Mucosa of gallbladder (tissue), 1 donor: ENCODE data around the gene RFPL1. TPM values are rescaled to one million over a fixed set of nuclear protein-coding genes. Genes with fewer than 3 reads are reported as not detected.
"Not testable (repeated sequence)": the region's sequence is repeated elsewhere in the genome, so short reads cannot be mapped to it uniquely, and the experiment has no call there.

Experiments used
- DNase-seq: peaks from one replicate; pipeline ENCODE4 v3.0.0-alpha.2; 2020; ENCODE audit warnings: low spot score
- total RNA-seq: library from RNA; stranded (reverse); gene quantifications from one replicate; pipeline ENCODE4 v1.2.1, GENCODE V29; 2021
- donor health status: DM: no; HTN: no; CAD: no.

RFPL1 gene
- not detected for total RNA-seq

- DNase-seq: not testable (repeated sequence)
These were observed at the start of gene RFPL1 for GRCh38 chr22:29438283-29438682. RFPL1 (plus strand) TSS chr22:29438583.

GRCh38 chr22:29388759-29389090 lies 49.7 kb upstream of the RFPL1 start:
- DNase-seq: no peak

GRCh38 chr22:29390270-29390669 lies 48.1 kb upstream of the RFPL1 start:
- no peak for DNase-seq

GRCh38 chr22:29391546-29391945 lies 46.8 kb upstream of the RFPL1 start:
- DNase-seq: no peak

- DNase-seq: no peak
These were observed 45.3 kb upstream of the RFPL1 start for GRCh38 chr22:29393019-29393608.

- peak; percentile 79 for DNase-seq
These were observed 43.3 kb upstream of the RFPL1 start for GRCh38 chr22:29394931-29395581.

GRCh38 chr22:29396126-29396525 lies 42.3 kb upstream of the RFPL1 start:
- no peak for DNase-seq

- DNase-seq: no peak
These were observed 40.6 kb upstream of the RFPL1 start for GRCh38 chr22:29397791-29398190.

- DNase-seq: no peak
These were observed 37.8 kb upstream of the RFPL1 start for GRCh38 chr22:29400576-29400975.

GRCh38 chr22:29401538-29401937 lies 36.8 kb upstream of the RFPL1 start:
- DNase-seq: not testable (repeated sequence)

- no peak for DNase-seq
These were observed 29.4 kb upstream of the RFPL1 start for GRCh38 chr22:29408940-29409339.

- not testable (repeated sequence) for DNase-seq
These were observed 26.7 kb upstream of the RFPL1 start for GRCh38 chr22:29411569-29412211.

- not testable (repeated sequence) for DNase-seq
These were observed 25.6 kb upstream of the RFPL1 start for GRCh38 chr22:29412772-29413171.

GRCh38 chr22:29414951-29415591 lies 23.3 kb upstream of the RFPL1 start:
- DNase-seq: not testable (repeated sequence)

- not testable (repeated sequence) for DNase-seq
These were observed 19.7 kb upstream of the RFPL1 start for GRCh38 chr22:29418704-29419103.

GRCh38 chr22:29426476-29426875 lies 11.9 kb upstream of the RFPL1 start:
- no peak for DNase-seq

GRCh38 chr22:29427176-29427760 lies 11.1 kb upstream of the RFPL1 start:
- DNase-seq: no peak

GRCh38 chr22:29431986-29432385 lies 6.4 kb upstream of the RFPL1 start:
- no peak for DNase-seq

GRCh38 chr22:29433856-29434255 lies 4.5 kb upstream of the RFPL1 start:
- no peak for DNase-seq

GRCh38 chr22:29434288-29434687 lies 4.1 kb upstream of the RFPL1 start:
- no peak for DNase-seq

GRCh38 chr22:29435236-29436136 lies 2.9 kb upstream of the RFPL1 start:
- no peak for DNase-seq
